ENCODE results near the gene SPOCK3. TPM values are rescaled to one million over a fixed set of nuclear protein-coding genes. Genes with fewer than 3 reads are reported as not detected.

Gene SPOCK3
- total RNA-seq, 1 experiment from 2014 or later: 1.4 TPM

DNA sequence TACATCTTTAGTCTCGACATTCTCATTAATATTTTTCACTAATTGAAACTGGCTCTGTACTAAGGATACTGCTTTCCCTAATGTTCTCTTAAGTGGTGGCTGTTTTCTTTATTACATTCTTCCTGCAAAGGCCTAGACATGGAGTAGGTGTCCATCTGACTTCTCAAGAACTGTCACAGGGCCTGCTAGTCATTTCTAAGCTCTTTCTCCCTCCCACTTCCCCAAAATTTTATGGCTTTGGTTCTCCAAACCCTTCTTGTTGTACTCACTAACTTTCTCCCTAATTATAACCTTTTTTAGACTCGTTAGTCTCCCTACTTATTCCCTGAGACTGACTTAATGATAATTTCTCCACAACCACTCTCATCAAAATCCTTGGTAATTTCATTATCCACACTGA is 133.3 kb downstream of the SPOCK3 start:
- H3K36me3 ChIP-seq (ENCODE audit: control insufficient read depth, insufficient read depth, low read length): no peaks in the 10 kb centered on the region
- H3K4me3 ChIP-seq (ENCODE audit: low read depth in 2 of 2, low read length in 2 of 2): no peak overlapping the region
- H3K27me3 ChIP-seq (ENCODE audit: control insufficient read depth, insufficient read depth, low read length): no peaks in the 10 kb centered on the region
- DNase-seq (ENCODE audit: low read depth, low spot score): no peak
- intact Hi-C loops (cut with micrococcal nuclease; ENCODE audit: unreplicated experiment): no loop called here
- in situ Hi-C loops (cut with HindIII; ENCODE audit: low pct_unique_long_range_greater_than_20kb, low sequenced_read_pairs): no loop called here
- no peak overlapping the region for H3K27ac ChIP-seq (ENCODE audit: low read length)
- no TSS peak for BruUV-seq (replicated peaks)
- POLR2A ChIA-PET: no interaction called here
- no peak for TF ChIP-seq REST (IDR thresholded peaks at IDR 0.05; ENCODE audit: insufficient read depth in 1 of 2, low read depth in 2 of 2, low read length in 1 of 2)
- no peak for TF ChIP-seq TCF7L2 (IDR thresholded peaks at IDR 0.05; ENCODE audit: low read depth, low read length)
- TF ChIP-seq, protein P1, sequence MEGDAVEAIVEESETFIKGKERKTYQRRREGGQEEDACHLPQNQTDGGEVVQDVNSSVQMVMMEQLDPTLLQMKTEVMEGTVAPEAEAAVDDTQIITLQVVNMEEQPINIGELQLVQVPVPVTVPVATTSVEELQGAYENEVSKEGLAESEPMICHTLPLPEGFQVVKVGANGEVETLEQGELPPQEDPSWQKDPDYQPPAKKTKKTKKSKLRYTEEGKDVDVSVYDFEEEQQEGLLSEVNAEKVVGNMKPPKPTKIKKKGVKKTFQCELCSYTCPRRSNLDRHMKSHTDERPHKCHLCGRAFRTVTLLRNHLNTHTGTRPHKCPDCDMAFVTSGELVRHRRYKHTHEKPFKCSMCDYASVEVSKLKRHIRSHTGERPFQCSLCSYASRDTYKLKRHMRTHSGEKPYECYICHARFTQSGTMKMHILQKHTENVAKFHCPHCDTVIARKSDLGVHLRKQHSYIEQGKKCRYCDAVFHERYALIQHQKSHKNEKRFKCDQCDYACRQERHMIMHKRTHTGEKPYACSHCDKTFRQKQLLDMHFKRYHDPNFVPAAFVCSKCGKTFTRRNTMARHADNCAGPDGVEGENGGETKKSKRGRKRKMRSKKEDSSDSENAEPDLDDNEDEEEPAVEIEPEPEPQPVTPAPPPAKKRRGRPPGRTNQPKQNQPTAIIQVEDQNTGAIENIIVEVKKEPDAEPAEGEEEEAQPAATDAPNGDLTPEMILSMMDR (IDR thresholded peaks at IDR 0.05): no peak
- no peak for TF ChIP-seq POLR2AphosphoS5 (IDR thresholded peaks at IDR 0.05; ENCODE audit: low read depth, low read length)
- no peak for TF ChIP-seq SIN3A (IDR thresholded peaks at IDR 0.05; ENCODE audit: borderline replicate concordance, insufficient read depth, low read depth, low read length)
- no peaks in the 10 kb centered on the region for H3K9me3 ChIP-seq (ENCODE audit: control insufficient read depth, insufficient read depth, low read depth, low read length)
- CTCF ChIA-PET: no interaction called here
- no peaks in the 10 kb centered on the region; the same call in 1 of the 2 replicates for H3K4me1 ChIP-seq (ENCODE audit: control insufficient read depth, insufficient read depth, low read length)
- no peak for ATAC-seq

- Histone ChIP-seq H3K27me3 (ENCODE audit: control insufficient read depth, insufficient read depth, low read length) (no peaks in the 10 kb centered on the region), H3K27ac (ENCODE audit: low read length) (no peak overlapping the region), H3K36me3 (ENCODE audit: control insufficient read depth, insufficient read depth, low read length) (no peaks in the 10 kb centered on the region), H3K4me3 (ENCODE audit: low read depth in 2 of 2, low read length in 2 of 2) (no peak overlapping the region), H3K9me3 (ENCODE audit: control insufficient read depth, insufficient read depth, low read depth, low read length) (no peaks in the 10 kb centered on the region), H3K4me1 (ENCODE audit: control insufficient read depth, insufficient read depth, low read length) (no peaks in the 10 kb centered on the region; the same call in 1 of the 2 replicates)
- TF ChIP-seq, protein P1 (IDR thresholded peaks at IDR 0.05): no peak
- intact Hi-C loops (cut with micrococcal nuclease; ENCODE audit: unreplicated experiment): no loop called here
- BruUV-seq (replicated peaks): no TSS peak
- DNase-seq (ENCODE audit: low read depth, low spot score): peak; percentile 65
- ChIA-PET CTCF (no interaction called here), POLR2A (no interaction called here)
- ATAC-seq: peak; percentile 96
- in situ Hi-C loops (cut with HindIII; ENCODE audit: low pct_unique_long_range_greater_than_20kb, low sequenced_read_pairs): no loop called here
These were observed 134.2 kb downstream of the SPOCK3 start for GRCh38 chr4:167100120-167100519.

DNA sequence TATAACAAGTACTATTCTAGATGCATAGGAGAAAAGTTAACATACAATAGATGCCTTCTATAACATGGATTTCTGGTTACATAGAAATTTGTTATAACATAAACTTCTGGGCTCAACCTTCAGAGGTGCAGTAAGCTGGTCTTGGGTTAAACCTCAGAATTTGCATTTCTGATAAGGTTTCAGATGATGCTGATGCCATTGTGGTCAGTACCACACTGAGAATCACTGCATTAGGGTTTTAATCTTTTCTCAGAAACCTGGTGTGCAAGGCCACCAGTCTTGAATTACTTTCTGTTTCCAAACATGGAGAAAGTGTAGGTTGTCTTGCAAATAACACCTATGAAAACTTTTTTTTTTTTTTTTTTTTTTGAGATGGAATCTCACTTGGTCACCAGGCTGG is 146.2 kb downstream of the SPOCK3 start:
- DNase-seq (ENCODE audit: low read depth, low spot score) (no peak), ATAC-seq (no peak)
- Histone ChIP-seq H3K27ac (ENCODE audit: low read length) (no peak overlapping the region), H3K4me3 (ENCODE audit: low read depth in 2 of 2, low read length in 2 of 2) (no peak overlapping the region), H3K9me3 (ENCODE audit: control insufficient read depth, insufficient read depth, low read depth, low read length) (no peaks in the 10 kb centered on the region), H3K36me3 (ENCODE audit: control insufficient read depth, insufficient read depth, low read length) (no peaks in the 10 kb centered on the region), H3K27me3 (ENCODE audit: control insufficient read depth, insufficient read depth, low read length) (no peaks in the 10 kb centered on the region), H3K4me1 (ENCODE audit: control insufficient read depth, insufficient read depth, low read length) (no peaks in the 10 kb centered on the region)
- no TSS peak for BruUV-seq (replicated peaks)
- in situ Hi-C loops (cut with HindIII; ENCODE audit: low pct_unique_long_range_greater_than_20kb, low sequenced_read_pairs): no loop called here
- ChIA-PET POLR2A (no interaction called here), CTCF (no interaction called here)
- intact Hi-C loops (cut with micrococcal nuclease; ENCODE audit: unreplicated experiment): no loop called here
- TF ChIP-seq POLR2AphosphoS5 (IDR thresholded peaks at IDR 0.05; ENCODE audit: low read depth, low read length): no peak
- no peak for TF ChIP-seq REST (IDR thresholded peaks at IDR 0.05; ENCODE audit: insufficient read depth in 1 of 2, low read depth in 2 of 2, low read length in 1 of 2)
- TF ChIP-seq TCF7L2 (IDR thresholded peaks at IDR 0.05; ENCODE audit: low read depth, low read length): no peak
- TF ChIP-seq, protein P1 (IDR thresholded peaks at IDR 0.05): no peak
- TF ChIP-seq SIN3A (IDR thresholded peaks at IDR 0.05; ENCODE audit: borderline replicate concordance, insufficient read depth, low read depth, low read length): no peak

Data from Panc1 (cell line).